ENCODE results near the gene IPMK. TPM values are rescaled to one million over a fixed set of nuclear protein-coding genes. Genes with fewer than 3 reads are reported as not detected.

Gene IPMK
- total RNA-seq, 1 donor = 10.9 TPM

DNA sequence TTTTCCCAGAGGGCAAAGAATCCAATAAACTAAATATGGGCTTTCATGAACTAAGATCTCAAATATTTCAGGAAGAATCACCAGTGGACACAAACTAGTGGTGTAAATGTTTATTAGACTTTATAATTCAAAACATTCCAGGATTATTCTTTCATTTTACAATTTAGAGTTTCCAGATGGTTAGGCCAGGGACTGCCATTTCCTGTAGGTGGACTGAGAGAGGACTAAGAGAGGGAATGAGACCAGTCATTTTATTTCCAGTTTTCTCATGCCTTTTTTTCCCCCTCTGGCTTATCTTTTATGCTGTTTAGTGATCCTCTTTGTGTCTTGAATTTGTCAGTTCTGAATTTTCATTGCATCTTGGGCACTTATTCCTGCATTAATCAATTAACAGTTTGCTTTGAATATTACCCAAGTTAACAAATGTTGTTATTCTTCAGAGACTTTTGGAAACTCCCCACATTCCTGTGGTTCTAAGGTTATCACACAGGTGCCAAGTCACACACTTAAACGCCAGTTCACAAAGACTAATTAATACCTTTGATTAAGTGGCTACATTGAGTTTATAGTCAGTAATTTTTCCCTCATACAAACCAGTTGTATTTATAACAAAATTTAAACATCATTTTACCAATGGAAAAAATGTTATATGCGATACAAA, 13.5 kb upstream of the IPMK start:
- peaks cover 13% of the 10 kb centered on the region for H3K4me1 ChIP-seq (ENCODE audit: insufficient read depth, low read length)
- peaks cover 7% of the 10 kb centered on the region for H3K36me3 ChIP-seq (ENCODE audit: insufficient read depth, low read length)
- H3K4me2 ChIP-seq (ENCODE audit: insufficient read depth, low read length) = no peak overlapping the region
- H3K27me3 ChIP-seq (ENCODE audit: insufficient read depth, low read length) = no peaks in the 10 kb centered on the region
- no peak for DNase-seq (ENCODE audit: insufficient read length, low spot score, missing footprints)
- TF ChIP-seq, protein P1, sequence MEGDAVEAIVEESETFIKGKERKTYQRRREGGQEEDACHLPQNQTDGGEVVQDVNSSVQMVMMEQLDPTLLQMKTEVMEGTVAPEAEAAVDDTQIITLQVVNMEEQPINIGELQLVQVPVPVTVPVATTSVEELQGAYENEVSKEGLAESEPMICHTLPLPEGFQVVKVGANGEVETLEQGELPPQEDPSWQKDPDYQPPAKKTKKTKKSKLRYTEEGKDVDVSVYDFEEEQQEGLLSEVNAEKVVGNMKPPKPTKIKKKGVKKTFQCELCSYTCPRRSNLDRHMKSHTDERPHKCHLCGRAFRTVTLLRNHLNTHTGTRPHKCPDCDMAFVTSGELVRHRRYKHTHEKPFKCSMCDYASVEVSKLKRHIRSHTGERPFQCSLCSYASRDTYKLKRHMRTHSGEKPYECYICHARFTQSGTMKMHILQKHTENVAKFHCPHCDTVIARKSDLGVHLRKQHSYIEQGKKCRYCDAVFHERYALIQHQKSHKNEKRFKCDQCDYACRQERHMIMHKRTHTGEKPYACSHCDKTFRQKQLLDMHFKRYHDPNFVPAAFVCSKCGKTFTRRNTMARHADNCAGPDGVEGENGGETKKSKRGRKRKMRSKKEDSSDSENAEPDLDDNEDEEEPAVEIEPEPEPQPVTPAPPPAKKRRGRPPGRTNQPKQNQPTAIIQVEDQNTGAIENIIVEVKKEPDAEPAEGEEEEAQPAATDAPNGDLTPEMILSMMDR (IDR thresholded peaks at IDR 0.05; ENCODE audit: extremely low read depth, low read depth, low read length) = no peak
- no peak overlapping the region for H2AFZ ChIP-seq (ENCODE audit: low read length)
- H4K20me1 ChIP-seq (ENCODE audit: insufficient read depth, low read length) = no peaks in the 10 kb centered on the region
- H3K9me3 ChIP-seq (ENCODE audit: low read depth, low read length) = no peaks in the 10 kb centered on the region
- H3K27ac ChIP-seq (ENCODE audit: low read depth, low read length) = no peak overlapping the region
- no peak overlapping the region for H3K4me3 ChIP-seq (ENCODE audit: insufficient read depth, low read length)
- peaks cover 3% of the 10 kb centered on the region for H3K79me2 ChIP-seq (ENCODE audit: insufficient read depth, low read length)

DNA sequence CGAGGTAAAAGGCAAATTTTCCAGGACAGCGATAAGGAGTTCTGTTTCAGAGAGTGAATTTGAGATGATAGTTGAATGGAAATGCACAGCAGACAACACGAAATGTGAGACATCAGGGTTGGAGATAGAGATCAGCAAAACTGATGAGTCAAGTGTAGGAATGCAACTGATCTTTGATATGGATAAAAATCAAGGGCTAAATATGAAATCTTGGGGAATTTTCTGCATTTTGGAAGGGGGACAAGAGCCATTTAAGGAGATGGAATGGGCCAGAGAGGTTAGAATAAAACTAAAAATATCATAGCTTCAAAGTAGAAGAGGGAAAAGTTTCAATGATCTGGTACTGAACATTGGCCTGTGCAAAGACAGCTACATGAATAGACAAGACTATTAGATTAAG, 12.8 kb upstream of the IPMK start:
- H3K79me2 ChIP-seq (ENCODE audit: insufficient read depth, low read length) = peaks cover 3% of the 10 kb centered on the region
- H3K36me3 ChIP-seq (ENCODE audit: insufficient read depth, low read length) = peaks cover 7% of the 10 kb centered on the region
- H3K4me2 ChIP-seq (ENCODE audit: insufficient read depth, low read length) = no peak overlapping the region
- no peak overlapping the region for H2AFZ ChIP-seq (ENCODE audit: low read length)
- H3K9me3 ChIP-seq (ENCODE audit: low read depth, low read length) = no peaks in the 10 kb centered on the region
- DNase-seq (ENCODE audit: insufficient read length, low spot score, missing footprints) = no peak
- H3K27me3 ChIP-seq (ENCODE audit: insufficient read depth, low read length) = no peaks in the 10 kb centered on the region
- no peaks in the 10 kb centered on the region for H4K20me1 ChIP-seq (ENCODE audit: insufficient read depth, low read length)
- no peak overlapping the region for H3K27ac ChIP-seq (ENCODE audit: low read depth, low read length)
- TF ChIP-seq, protein P1 (IDR thresholded peaks at IDR 0.05; ENCODE audit: extremely low read depth, low read depth, low read length) = no peak
- no peak overlapping the region for H3K4me3 ChIP-seq (ENCODE audit: insufficient read depth, low read length)
- H3K4me1 ChIP-seq (ENCODE audit: insufficient read depth, low read length) = peaks cover 19% of the 10 kb centered on the region

DNA sequence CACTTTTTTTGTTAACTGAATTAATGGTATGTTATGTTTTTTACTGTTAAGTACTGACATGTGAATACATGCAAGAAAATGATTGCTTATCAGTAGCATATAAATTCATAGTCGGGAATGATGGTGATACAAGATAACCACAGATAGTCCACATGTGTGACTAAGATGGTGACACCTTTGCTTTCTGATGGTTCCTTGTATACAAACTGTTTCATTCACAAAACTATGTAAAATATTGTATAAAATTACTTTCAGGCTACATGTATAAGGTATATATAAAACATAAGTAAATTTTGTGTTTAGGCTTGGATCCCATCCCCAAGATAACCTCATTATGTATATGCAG, 11.2 kb upstream of the IPMK start:
- Histone ChIP-seq H3K79me2 (ENCODE audit: insufficient read depth, low read length) (peaks cover 13% of the 10 kb centered on the region), H3K27ac (ENCODE audit: low read depth, low read length) (no peak overlapping the region), H3K27me3 (ENCODE audit: insufficient read depth, low read length) (no peaks in the 10 kb centered on the region), H3K4me1 (ENCODE audit: insufficient read depth, low read length) (peaks cover 30% of the 10 kb centered on the region), H3K4me2 (ENCODE audit: insufficient read depth, low read length) (no peak overlapping the region), H3K36me3 (ENCODE audit: insufficient read depth, low read length) (peaks cover 7% of the 10 kb centered on the region), H3K9me3 (ENCODE audit: low read depth, low read length) (no peaks in the 10 kb centered on the region), H4K20me1 (ENCODE audit: insufficient read depth, low read length) (no peaks in the 10 kb centered on the region), H2AFZ (ENCODE audit: low read length) (no peak overlapping the region), H3K4me3 (ENCODE audit: insufficient read depth, low read length) (no peak overlapping the region)
- TF ChIP-seq, protein P1 (IDR thresholded peaks at IDR 0.05; ENCODE audit: extremely low read depth, low read depth, low read length) = no peak
- no peak for DNase-seq (ENCODE audit: insufficient read length, low spot score, missing footprints)

DNA sequence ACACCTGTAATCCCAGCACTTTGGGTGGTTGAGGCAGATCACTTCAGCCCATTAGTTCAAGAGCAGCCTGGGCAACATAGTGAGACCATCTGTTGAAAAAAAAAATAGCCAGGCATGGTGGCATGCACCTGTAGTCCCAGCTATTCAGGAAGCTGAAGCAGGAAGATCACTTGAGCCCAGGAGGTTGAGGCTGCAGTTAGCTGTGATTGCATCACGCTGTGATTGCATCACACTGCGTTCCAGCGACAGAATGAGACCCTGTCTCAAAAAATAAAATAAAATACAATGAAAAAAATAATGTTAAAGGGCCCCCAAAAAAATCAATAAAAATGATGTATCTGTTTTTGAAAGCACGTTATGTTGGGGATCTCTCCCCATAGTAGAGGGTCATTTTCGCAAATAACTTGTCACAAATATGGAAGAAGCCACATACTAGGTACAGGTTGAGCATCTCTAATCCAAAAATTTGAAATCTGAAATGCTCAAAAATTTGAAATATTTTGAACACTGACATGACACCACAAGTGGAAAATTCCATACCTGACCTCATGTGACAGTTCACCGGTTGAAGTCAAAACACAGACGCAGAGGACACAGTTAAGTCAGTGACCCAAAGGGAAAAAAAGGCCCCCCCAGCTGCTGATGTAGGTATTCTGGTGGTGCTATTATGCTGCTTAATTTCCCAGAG, 10.7 kb upstream of the IPMK start:
- Histone ChIP-seq H3K4me1 (ENCODE audit: insufficient read depth, low read length) (peaks cover 30% of the 10 kb centered on the region), H3K36me3 (ENCODE audit: insufficient read depth, low read length) (peaks cover 7% of the 10 kb centered on the region), H2AFZ (ENCODE audit: low read length) (no peak overlapping the region), H3K27ac (ENCODE audit: low read depth, low read length) (no peak overlapping the region), H3K79me2 (ENCODE audit: insufficient read depth, low read length) (peaks cover 16% of the 10 kb centered on the region), H3K9me3 (ENCODE audit: low read depth, low read length) (no peaks in the 10 kb centered on the region), H3K27me3 (ENCODE audit: insufficient read depth, low read length) (no peaks in the 10 kb centered on the region), H3K4me2 (ENCODE audit: insufficient read depth, low read length) (no peak overlapping the region), H3K4me3 (ENCODE audit: insufficient read depth, low read length) (no peak overlapping the region), H4K20me1 (ENCODE audit: insufficient read depth, low read length) (no peaks in the 10 kb centered on the region)
- no peak for DNase-seq (ENCODE audit: insufficient read length, low spot score, missing footprints)
- TF ChIP-seq, protein P1 (IDR thresholded peaks at IDR 0.05; ENCODE audit: extremely low read depth, low read depth, low read length) = no peak

All from osteoblast (primary cell).